Activated CD8-positive, alpha-beta memory T cell treated with anti-CD3 and anti-CD28 coated beads for 36 hours (primary cell): ENCODE data around the gene ODF2. TPM values are rescaled to one million over a fixed set of nuclear protein-coding genes. Genes with fewer than 3 reads are reported as not detected.
"Not testable (repeated sequence)": the region's sequence is repeated elsewhere in the genome, so short reads cannot be mapped to it uniquely, and the experiment has no call there.

Source experiments
- CTCF ChIA-PET: fragments of 350-600 bp; sonication (Branson Sonifier 250); formaldehyde crosslinking; loops from one replicate; lab custom pipeline; 2021; ENCODE audit warnings: antibody characterized with exemption; lab: Charles Lee
- POLR2A ChIA-PET: fragments of 350-600 bp; sonication (Branson Sonifier 250); formaldehyde crosslinking; loops from one replicate; lab custom pipeline; 2021; ENCODE audit warnings: antibody characterized with exemption; lab: Charles Lee
- total RNA-seq, 2 experiments: library from RNA; stranded (reverse); gene quantifications; one replicate each; pipeline ENCODE4 v1.2.3, GENCODE V29; 2021

Gene ODF2
- total RNA-seq, result 10 to 100 TPM; 72.4 to 73.4 TPM

DNA sequence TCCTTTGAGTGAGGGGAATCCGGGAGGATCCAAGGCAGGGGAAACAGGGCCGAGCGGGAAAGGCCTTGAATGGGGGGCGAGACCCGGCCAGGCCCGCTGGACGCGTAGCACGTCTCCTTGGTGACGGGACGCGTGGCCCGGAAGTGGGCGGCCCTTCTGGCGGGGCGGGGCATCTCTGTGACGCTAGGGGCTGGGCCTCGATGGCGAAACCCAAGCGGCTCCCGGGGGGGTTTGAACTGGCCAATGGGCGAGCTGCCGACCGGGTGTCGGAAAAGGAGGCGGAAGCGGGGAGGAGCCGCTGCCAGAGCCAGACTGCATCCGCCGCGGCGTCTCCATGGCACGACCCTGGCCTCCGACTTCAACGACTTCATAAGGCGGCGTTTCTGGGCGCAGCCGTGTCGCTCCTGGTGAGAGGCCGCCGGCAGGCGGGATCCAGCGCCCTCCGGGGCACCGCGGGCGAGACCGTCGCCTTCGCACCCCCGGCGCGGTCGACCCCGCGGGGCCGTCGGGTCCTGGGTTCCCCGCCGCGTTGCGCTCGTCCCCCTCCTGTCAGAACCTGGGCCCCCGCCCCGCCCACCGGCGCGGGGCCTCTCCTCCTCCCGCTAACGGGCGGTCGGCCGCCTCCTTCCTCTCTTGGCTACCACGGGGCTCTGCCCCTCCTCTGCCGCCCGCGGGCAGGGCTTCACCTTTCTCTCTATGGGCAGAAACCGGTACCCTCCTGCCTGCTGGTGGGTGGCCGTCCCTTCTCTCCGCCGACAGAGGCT lies at the start of gene ODF2:
Gene ODF2, plus strand, starts transcription at position 158 of the 764 bp plus-strand sequence. Its CDS starts 86 bp downstream, at position 244.
- POLR2A ChIA-PET, result interaction anchor here (0.8 kb wide), 1 partner anchor 84 kb away, joined by 4 read pairs; no protein-coding TSS in a partner anchor
- CTCF ChIA-PET, result interaction anchor here (0.6 to 0.9 kb wide), 4 partner anchors 17 to 115 kb away, joined by 3 to 4 read pairs (median 3); no protein-coding TSS in a partner anchor

DNA sequence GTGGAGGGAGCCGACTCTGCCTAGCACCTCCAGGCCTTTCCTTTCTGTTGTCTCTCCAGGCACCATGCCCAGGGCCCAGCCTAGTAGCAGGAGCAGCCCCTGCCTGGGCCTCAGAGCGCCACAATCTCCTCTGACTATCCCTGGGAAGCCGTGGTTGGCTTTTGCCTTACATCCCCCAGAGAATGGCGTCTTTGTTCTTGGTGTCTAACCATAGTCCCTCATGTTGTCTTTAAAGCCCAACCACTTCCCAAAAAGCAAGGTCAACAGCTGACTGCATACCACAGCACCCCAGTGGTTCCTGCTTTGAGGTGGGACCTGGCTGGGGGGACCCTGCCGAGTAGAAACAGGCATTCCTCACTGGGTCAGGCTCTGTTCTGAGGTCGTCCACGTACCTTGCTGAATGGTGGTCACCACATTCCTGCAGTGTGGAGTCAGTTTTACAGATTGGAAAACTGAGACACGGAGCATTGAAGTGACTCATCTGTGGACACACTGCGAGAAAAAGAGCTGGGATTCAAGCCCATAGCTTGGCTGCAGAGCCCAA lies 48.9 kb upstream of the ODF2 start:
- ChIA-PET CTCF (no interaction called here), POLR2A (no interaction called here)

DNA sequence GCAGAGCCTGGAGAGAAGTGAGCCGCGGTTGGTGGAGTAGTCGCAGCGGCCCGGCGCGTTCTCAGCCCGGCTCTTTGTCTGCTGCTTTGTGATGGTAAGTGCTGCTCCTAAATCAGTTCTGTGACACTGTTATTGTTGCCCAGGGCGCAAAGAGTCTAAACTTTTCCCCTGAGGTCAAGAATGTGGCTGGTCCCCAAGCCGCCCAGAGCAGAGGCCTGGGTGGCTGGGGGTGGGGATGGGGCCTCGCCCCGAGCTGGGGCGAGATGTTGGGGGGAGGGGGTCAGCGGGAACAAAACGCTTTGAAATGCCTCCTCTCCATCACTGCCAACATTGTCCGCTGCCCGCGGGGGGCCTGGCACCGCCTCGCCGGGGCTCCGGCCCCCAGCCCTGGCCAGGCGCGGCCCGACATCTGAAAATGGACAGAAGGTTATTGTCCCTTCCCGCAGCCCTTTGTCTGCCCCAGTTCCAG lies 46.8 kb upstream of the ODF2 start:
- POLR2A ChIA-PET, result no interaction called here

DNA sequence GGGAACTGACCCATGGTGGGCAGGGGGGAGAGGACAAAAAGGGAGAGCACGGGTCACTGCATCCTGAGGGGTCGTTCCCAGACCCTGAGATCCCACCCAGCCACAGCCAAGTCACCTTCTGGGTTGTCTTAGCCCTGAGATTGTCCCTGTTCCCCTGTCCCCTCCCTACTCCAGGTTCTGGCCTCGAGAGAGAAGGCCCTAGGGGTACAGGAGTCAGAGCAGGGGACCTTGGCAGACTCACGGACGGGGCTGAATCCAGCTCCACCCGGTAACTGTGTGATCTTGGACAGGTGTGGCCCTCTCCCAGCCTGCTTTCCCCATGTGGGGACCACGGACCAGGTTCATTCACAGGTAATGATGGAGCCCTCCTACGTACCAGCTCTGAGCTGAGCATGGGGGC lies 46.4 kb upstream of the ODF2 start:
- POLR2A ChIA-PET, result no interaction called here
- CTCF ChIA-PET, result interaction anchor here (1.1 to 3.4 kb wide), 3 partner anchors 9 to 48 kb away, joined by 3 to 14 read pairs (median 13); partner anchors contain the start of gene CERCAM

More for the DNA sequence above, 46.8 kb upstream of the ODF2 start:
- CTCF ChIA-PET, result interaction anchor here (3.4 kb wide), 1 partner anchor 47 kb away, joined by 13 read pairs; no protein-coding TSS in a partner anchor

DNA sequence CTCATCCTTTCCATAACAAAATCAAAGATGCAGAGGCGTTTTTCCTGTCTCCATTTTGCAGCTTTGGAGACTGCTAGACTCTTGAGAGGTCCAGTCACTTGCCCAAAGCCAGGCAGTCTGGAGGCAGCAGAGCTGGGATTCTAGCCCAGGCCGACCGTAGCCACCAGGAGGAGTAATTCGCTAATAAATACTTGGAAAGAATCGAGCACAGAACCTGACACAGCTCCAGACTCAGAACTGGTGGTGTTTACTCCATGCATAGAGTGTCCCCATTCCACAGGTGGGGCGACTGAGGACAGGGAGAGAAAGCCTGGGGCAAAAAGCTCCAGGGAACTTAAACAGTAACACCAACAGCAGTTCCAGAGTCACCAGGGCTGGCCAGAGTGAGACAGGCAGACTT lies 45.8 kb upstream of the ODF2 start:
- ChIA-PET POLR2A (no interaction called here), CTCF (interaction anchor here (1.1 to 3.4 kb wide), 3 partner anchors 8 to 48 kb away, joined by 3 to 14 read pairs (median 13); partner anchors contain the start of gene CERCAM)

DNA sequence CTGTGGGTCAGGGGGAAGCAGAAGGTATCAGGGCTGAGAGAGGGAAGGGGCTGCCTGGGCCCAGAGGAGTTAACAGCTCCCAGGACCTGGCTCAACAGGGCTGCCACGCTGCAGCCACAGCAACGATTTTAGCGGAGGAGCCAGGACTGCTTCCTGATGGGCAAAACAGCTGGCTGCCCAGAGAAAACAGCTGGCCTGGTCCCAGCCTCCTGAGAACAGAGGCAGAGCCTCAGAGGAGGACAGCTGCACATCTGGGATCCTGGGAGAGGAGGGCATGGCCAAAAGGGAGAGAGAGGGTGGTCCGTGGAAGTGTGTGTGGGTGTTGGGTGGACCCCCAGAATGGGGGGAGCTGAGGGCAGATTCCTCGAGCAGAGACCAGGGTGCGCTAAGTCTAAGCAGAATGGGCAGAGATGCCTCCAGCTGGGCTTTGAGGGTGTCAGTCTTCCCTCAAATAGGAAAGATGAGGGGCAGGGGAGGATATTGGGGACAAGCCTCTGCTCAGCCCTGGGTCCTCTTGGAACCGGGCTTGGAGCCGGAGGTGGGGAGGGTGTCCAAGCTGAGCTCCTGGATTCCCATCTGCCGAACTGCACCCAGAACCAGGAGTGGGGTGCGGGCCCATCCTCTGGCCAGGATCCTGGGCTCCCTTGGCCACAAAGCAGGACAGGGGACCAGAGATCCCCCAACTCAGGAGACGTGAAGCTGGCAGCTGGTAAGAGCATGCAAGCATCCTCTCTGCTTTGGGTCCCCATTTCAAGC lies 44.3 kb upstream of the ODF2 start:
- ChIA-PET CTCF (interaction anchor here (0.5 to 3.4 kb wide), 6 partner anchors 9 to 119 kb away, joined by 3 to 14 read pairs (median 4); partner anchors contain the start of gene CERCAM), POLR2A (no interaction called here)

- ChIA-PET CTCF (interaction anchor here (0.8 to 3.4 kb wide), 5 partner anchors 8 to 117 kb away, joined by 3 to 14 read pairs (median 3); partner anchors contain the start of gene CERCAM), POLR2A (interaction anchor here (0.6 kb wide), 1 partner anchor 75 kb away, joined by 3 read pairs; no protein-coding TSS in a partner anchor)
These were observed 43.6 kb upstream of the ODF2 start for GRCh38 chr9:128412120-128412790.

- POLR2A ChIA-PET, CTCF ChIA-PET: not testable (repeated sequence)
These were observed 42.1 kb upstream of the ODF2 start for GRCh38 chr9:128413728-128414127.

GRCh38 chr9:128414461-128414860 lies 41.3 kb upstream of the ODF2 start:
- CTCF ChIA-PET, result no interaction called here

GRCh38 chr9:128415281-128415680 lies 40.5 kb upstream of the ODF2 start:
- POLR2A ChIA-PET, result no interaction called here
- CTCF ChIA-PET, result no interaction called here

More at GRCh38 chr9:128414461-128414860, 41.3 kb upstream of the ODF2 start:
- POLR2A ChIA-PET, result no interaction called here

DNA sequence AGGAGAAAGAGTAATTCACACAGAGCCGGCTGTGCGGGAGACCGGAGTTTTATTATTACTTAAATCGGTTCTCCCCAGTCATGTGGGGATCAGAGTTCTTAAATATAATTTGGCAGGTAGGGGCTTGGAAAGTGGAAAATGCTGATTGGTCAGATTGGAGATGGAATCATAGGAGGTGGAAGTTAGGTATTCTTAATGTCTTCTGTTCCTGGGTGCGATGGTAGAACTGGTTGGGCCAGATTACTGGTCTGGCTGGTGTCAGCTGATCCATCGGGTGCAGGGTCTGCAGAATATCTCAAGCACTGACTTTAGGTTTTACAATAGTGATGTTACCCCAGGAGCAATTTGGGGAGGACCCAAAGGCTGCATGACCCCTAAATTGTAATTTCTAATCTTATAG lies 39.8 kb upstream of the ODF2 start:
- CTCF ChIA-PET, result no interaction called here
- POLR2A ChIA-PET, result no interaction called here

DNA sequence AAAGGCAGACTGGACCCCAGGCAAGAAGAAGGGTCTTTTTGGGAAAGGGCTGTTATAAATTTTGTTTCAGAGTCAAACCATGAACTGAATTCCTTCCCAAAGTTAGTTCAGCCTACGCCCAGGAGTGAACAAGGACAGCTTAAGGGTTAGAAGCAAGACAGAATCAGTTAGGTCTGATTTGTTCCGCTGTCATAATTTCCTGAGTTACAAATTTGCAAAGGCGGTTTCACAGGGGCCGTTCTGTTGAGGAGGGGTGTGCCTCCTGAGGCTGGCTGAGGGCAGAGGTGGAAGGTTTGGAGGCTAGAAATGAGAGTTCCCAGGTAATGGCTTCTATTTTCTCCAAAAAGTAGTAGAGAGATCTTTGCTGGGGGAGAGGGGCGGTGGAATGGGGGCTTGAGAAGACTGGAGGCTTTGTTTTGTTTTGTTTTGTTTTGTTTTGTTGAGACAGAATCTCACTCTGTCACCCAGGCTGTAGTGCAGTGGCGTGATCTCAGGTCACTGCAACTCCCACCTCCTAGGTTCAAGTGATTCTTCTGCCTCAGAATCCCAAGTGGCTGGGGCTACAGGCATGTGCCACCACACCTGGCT lies 39.3 kb upstream of the ODF2 start:
- ChIA-PET POLR2A (no interaction called here), CTCF (no interaction called here)

- CTCF ChIA-PET, result interaction anchor here (0.8 to 4.7 kb wide), 7 partner anchors 8 to 86 kb away, joined by 3 to 18 read pairs (median 8); partner anchors contain the start of genes GLE1 and URM1
- POLR2A ChIA-PET, result interaction anchor here (0.6 to 1.2 kb wide), 2 partner anchors 48 to 369 kb away, joined by 3 to 8 read pairs; partner anchors contain the start of gene URM1
These were observed 36.5 kb upstream of the ODF2 start for GRCh38 chr9:128419061-128419925.

GRCh38 chr9:128420060-128420650 lies 35.7 kb upstream of the ODF2 start:
- ChIA-PET CTCF (interaction anchor here (0.5 to 4.7 kb wide), 9 partner anchors 9 to 224 kb away, joined by 3 to 18 read pairs (median 5); partner anchors contain the start of genes GLE1 and URM1), POLR2A (interaction anchor here (0.6 to 1.2 kb wide), 3 partner anchors 49 to 369 kb away, joined by 3 to 8 read pairs (median 3); partner anchors contain the start of gene URM1)

DNA sequence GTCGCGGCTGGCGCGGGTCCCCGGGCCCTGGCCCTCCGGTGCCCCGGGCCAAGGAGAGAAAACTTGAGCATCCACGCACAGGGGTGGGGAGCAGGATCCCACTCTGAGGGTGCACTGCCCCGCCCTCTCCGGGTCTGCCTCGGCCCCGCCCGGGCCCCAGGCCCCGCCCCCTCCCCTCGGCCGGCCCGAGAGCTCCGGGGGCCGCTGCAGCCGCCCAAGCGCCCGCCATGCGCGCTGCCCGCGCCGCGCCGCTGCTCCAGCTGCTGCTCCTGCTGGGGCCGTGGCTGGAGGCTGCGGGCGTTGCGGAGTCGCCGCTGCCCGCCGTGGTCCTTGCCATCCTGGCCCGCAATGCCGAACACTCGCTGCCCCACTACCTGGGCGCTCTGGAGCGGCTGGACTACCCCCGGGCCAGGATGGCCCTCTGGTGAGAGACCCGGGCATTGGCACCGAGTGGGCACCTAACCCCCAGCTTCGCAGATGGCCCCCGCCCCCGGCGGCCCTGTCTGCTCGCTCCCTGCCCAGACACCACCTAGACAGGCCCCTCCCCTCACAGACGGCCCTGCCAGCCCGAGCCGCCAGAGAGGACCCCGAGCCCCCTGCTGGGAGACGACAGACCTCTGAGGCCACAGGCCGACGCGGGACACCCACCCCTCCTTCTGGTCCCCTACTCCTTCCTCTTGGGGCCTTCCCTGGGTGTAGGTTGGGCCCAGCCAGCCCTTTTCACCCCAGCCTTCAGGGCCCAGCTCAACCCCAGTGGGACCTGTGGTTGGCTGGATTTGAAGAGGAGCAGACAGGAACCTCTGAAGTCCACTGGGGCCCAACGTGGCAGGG lies 34.9 kb upstream of the ODF2 start, which contains the start of gene CERCAM:
Gene CERCAM, plus strand, starts transcription at position 207 of the 831 bp plus-strand sequence. Its CDS starts 21 bp downstream, at position 228.
- POLR2A ChIA-PET, result interaction anchor here (0.9 to 1.2 kb wide), 2 partner anchors 50 to 80 kb away, joined by 3 to 8 read pairs; partner anchors contain the start of gene URM1

More for the DNA sequence above, 34.9 kb upstream of the ODF2 start, which contains the start of gene CERCAM:
- CTCF ChIA-PET, result interaction anchor here (0.5 to 4.7 kb wide), 6 partner anchors 10 to 225 kb away, joined by 3 to 18 read pairs (median 6); partner anchors contain the start of gene URM1
